Esophagus (tissue), 2 donors: ENCODE results near the gene IL36B. TPM values are rescaled to one million over a fixed set of nuclear protein-coding genes. Genes with fewer than 3 reads are reported as not detected.
A peak's percentile ranks its signal among the peaks of the same experiment; 100 is the strongest.

ENCODE experiments used
- H3K27ac ChIP-seq, 2 donors: one replicate each; pipeline ENCODE4 v1.5.1; 2013; ENCODE audit warnings: low read depth in 2 of 2, mild to moderate bottlenecking in 2 of 2, inconsistent platforms in 1 of 2, low read length in 1 of 2, moderate library complexity in 1 of 2
- H3K27me3 ChIP-seq, 2 donors: one replicate each; pipeline ENCODE4 v1.6.1; 2013; ENCODE audit warnings: low read length in 2 of 2, control low read depth in 1 of 2, mild to moderate bottlenecking in 1 of 2; ENCODE audit not compliant: insufficient read depth in 2 of 2, control insufficient read depth in 1 of 2
- H3K36me3 ChIP-seq, 2 donors: one replicate each; pipeline ENCODE4 v1.6.1; 2013; ENCODE audit warnings: low read length in 1 of 2; ENCODE audit not compliant: control insufficient read depth in 2 of 2, insufficient read depth in 2 of 2
- H3K4me1 ChIP-seq, 2 donors: one replicate each; pipeline ENCODE4 v1.6.1; 2013; ENCODE audit warnings: low read length in 1 of 2; ENCODE audit not compliant: control insufficient read depth in 2 of 2, insufficient read depth in 2 of 2
- H3K4me3 ChIP-seq, 2 donors: one replicate each; pipeline ENCODE4 v1.5.1; 2013; ENCODE audit warnings: low read length in 2 of 2, mild to moderate bottlenecking in 2 of 2, low read depth in 1 of 2, moderate library complexity in 1 of 2
- H3K9me3 ChIP-seq, 2 donors: one replicate each; pipeline ENCODE4 v1.6.1; 2013; ENCODE audit warnings: mild to moderate bottlenecking in 2 of 2, low read depth in 1 of 2, low read length in 1 of 2, moderate library complexity in 1 of 2; ENCODE audit not compliant: control insufficient read depth in 2 of 2, insufficient read depth in 1 of 2
- WGBS, 2 donors: extraction: QIAGEN DNeasy Blood & Tissue Kit; methylation state at CpG; one replicate each; pipeline ENCODE4 v1.1.7; 2013; 5-methylcytosine and 5-hydroxymethylcytosine counted together
- polyA plus RNA-seq, 2 donors: library from polyadenylated mRNA; stranded (reverse); fragments of 200-250 nt; gene quantifications; one replicate each; pipeline ENCODE4 v1.2.3, GENCODE V29; 2013
- donor health status: healthy with polysubstance abuse.
- donor health status: Bipolar disorder and iron deficiency.

Gene IL36B
- polyA plus RNA-seq, 2 donors: 1.5 to 8.8 TPM

- 45 to 69% methylated on average over 2 of the region's 2 CpGs for WGBS, 2 donors
- H3K36me3 ChIP-seq: no peaks in the 10 kb centered on the region
- H3K27me3 ChIP-seq: no peaks in the 10 kb centered on the region
- H3K27ac ChIP-seq: peak overlapping the region; percentile 67 to 72
- H3K4me1 ChIP-seq: peaks cover 2 to 7% of the 10 kb centered on the region in 2 donors
- peak overlapping the region; percentile 22 to 37 for H3K4me3 ChIP-seq
- peaks cover 2 to 4% of the 10 kb centered on the region in 2 donors for H3K9me3 ChIP-seq
These were observed 5.8 kb upstream of the IL36B start for GRCh38 chr2:113058411-113058994.

- WGBS, 2 donors: 60 to 85% methylated on average over 1 of the region's 1 CpG
These were observed 4.5 kb upstream of the IL36B start for GRCh38 chr2:113057117-113057516.

GRCh38 chr2:113056521-113056920, 3.9 kb upstream of the IL36B start:
- Histone ChIP-seq H3K27ac (no peak overlapping the region), H3K4me1 (peaks cover 0 to 7% of the 10 kb centered on the region in 2 donors), H3K9me3 (peaks cover 4 to 5% of the 10 kb centered on the region in 2 donors), H3K4me3 (no peak overlapping the region), H3K27me3 (no peaks in the 10 kb centered on the region), H3K36me3 (no peaks in the 10 kb centered on the region)
- WGBS, 2 donors: 47 to 61% methylated on average over 1 of the region's 1 CpG

More at GRCh38 chr2:113057117-113057516, 4.5 kb upstream of the IL36B start:
- H3K4me1 ChIP-seq: peaks cover 0 to 7% of the 10 kb centered on the region in 2 donors
- H3K27me3 ChIP-seq: no peaks in the 10 kb centered on the region
- H3K36me3 ChIP-seq: no peaks in the 10 kb centered on the region
- peaks cover 4% of the 10 kb centered on the region in 2 donors for H3K9me3 ChIP-seq
- no peak overlapping the region for H3K4me3 ChIP-seq
- no peak overlapping the region for H3K27ac ChIP-seq

GRCh38 chr2:113054066-113054465, 1.4 kb upstream of the IL36B start:
- H3K27me3 ChIP-seq: no peaks in the 10 kb centered on the region
- peaks cover 9 to 11% of the 10 kb centered on the region in 2 donors for H3K9me3 ChIP-seq
- no peak overlapping the region for H3K27ac ChIP-seq
- no peak overlapping the region for H3K4me3 ChIP-seq
- H3K36me3 ChIP-seq: no peaks in the 10 kb centered on the region
- H3K4me1 ChIP-seq: peaks cover 0 to 5% of the 10 kb centered on the region in 2 donors

DNA sequence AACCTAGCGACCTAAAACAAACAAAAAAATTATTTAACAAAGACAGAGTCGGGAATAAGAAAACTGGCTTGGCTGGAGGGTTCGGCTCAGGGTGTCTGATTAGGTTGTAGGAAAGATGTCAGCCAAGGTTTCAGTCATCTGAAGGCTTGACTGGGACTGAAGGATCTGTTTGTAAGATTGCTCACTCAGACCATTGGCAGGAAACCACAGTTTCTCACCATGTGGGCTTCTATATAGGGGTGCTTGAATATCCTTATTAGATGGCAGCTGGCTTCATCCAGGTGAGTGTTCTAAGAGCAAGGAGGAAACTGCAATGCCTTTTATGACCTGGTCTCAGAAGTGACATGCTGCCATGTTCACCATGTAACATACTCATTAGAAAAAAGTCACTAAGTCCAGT, 999 bp upstream of the IL36B start:
- peaks cover 9 to 11% of the 10 kb centered on the region in 2 donors for H3K9me3 ChIP-seq
- H3K4me3 ChIP-seq: no peak overlapping the region
- H3K4me1 ChIP-seq: peaks cover 0 to 2% of the 10 kb centered on the region in 2 donors
- no peaks in the 10 kb centered on the region for H3K36me3 ChIP-seq
- peak overlapping the region; percentile 47 to 68 for H3K27ac ChIP-seq
- 52 to 56% methylated on average over 3 of the region's 3 CpGs for WGBS, 2 donors
- H3K27me3 ChIP-seq: no peaks in the 10 kb centered on the region

GRCh38 chr2:113050921-113051895, 1.5 kb downstream of the IL36B start:
- H3K4me1 ChIP-seq: no peaks in the 10 kb centered on the region
- H3K27me3 ChIP-seq: no peaks in the 10 kb centered on the region
- H3K4me3 ChIP-seq: no peak overlapping the region
- no peak overlapping the region for H3K27ac ChIP-seq
- WGBS, 2 donors: 94% methylated on average over 38 of the region's 38 CpGs
- H3K9me3 ChIP-seq: peaks cover 9 to 11% of the 10 kb centered on the region in 2 donors
- H3K36me3 ChIP-seq: no peaks in the 10 kb centered on the region

- WGBS, 2 donors: 87 to 94% methylated on average over 5 of the region's 5 CpGs
- no peaks in the 10 kb centered on the region for H3K27me3 ChIP-seq
- H3K9me3 ChIP-seq: peaks cover 5% of the 10 kb centered on the region in 2 donors
- no peaks in the 10 kb centered on the region for H3K4me1 ChIP-seq
- no peaks in the 10 kb centered on the region for H3K36me3 ChIP-seq
- H3K4me3 ChIP-seq: no peak overlapping the region
- H3K27ac ChIP-seq: no peak overlapping the region
These were observed 6.2 kb downstream of the IL36B start for GRCh38 chr2:113046465-113046864.

GRCh38 chr2:113041871-113042270, 10.8 kb downstream of the IL36B start:
- WGBS, 2 donors: 65 to 66% methylated on average over 5 of the region's 5 CpGs

DNA sequence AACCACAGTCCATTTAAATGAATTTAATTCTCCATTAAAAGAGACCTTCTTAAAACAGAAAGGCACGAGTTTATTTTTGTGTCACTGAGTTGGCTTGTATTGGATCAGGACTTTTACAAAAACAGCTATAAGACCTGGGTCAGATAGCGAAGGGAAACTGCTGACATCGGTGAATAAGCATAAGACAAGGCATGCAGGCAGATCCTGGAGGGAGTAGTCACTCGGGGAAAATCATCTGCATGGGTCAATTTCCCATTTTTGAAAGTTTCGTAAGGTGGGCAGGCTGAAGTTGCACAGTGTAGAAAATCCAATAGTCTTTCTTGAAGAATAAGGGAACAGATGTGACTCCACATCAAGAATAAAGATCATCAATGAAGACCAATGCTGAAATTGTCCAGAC, 12.9 kb downstream of the IL36B start:
- Histone ChIP-seq H3K27me3 (no peaks in the 10 kb centered on the region), H3K4me3 (no peak overlapping the region), H3K36me3 (no peaks in the 10 kb centered on the region), H3K27ac (no peak overlapping the region), H3K9me3 (no peaks in the 10 kb centered on the region), H3K4me1 (peaks cover 0 to 2% of the 10 kb centered on the region in 2 donors)
- WGBS, 2 donors: 47 to 62% methylated on average over 5 of the region's 5 CpGs

More at GRCh38 chr2:113041871-113042270, 10.8 kb downstream of the IL36B start:
- Histone ChIP-seq H3K36me3 (no peaks in the 10 kb centered on the region), H3K4me1 (no peaks in the 10 kb centered on the region), H3K4me3 (no peak overlapping the region), H3K27me3 (no peaks in the 10 kb centered on the region), H3K9me3 (no peaks in the 10 kb centered on the region), H3K27ac (no peak overlapping the region)
